ENCODE measurements around the gene ARMC2. TPM values are rescaled to one million over a fixed set of nuclear protein-coding genes. Genes with fewer than 3 reads are reported as not detected.

ARMC2 gene
- total RNA-seq, 1 donor from 2014 or later, result 11.5 TPM

DNA sequence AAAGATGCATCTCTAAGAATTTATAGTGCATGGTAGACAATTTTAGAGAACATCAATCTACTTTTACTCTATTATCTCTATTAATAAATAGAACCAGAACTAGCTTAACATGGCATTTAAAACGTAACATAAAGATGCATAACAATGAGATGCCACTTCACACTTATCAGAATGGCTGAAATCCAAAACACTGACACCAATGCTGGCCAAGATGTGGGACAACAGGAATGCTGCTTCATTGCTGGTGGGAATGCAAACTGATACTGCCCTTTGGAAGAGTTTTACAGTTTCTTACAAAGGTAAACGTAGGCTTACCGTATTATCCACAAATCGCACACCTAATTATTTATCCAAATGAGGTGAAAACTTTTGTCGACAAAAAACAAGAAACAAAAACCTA is 151.2 kb downstream of the ARMC2 start:
- Histone ChIP-seq H3K27ac (no peak overlapping the region), H3K9me3 (no peaks in the 10 kb centered on the region), H3K4me3 (no peak overlapping the region), H3K4me1 (peaks cover 46% of the 10 kb centered on the region), H3K27me3 (no peaks in the 10 kb centered on the region), H3K36me3 (peaks cover 0 to 33% of the 10 kb centered on the region in 2 donors)
- intact Hi-C loops (cut with DNase I), result no loop called here
- DNase-seq (ENCODE audit: extremely low spot score in 2 of 2), result no peak
- TF ChIP-seq POLR2AphosphoS5 (IDR thresholded peaks at IDR 0.05; ENCODE audit: insufficient read depth in 1 of 2, low read depth in 1 of 2) (no peak), POLR2A (IDR thresholded peaks at IDR 0.05) (no peak)
- TF ChIP-seq, protein P1, sequence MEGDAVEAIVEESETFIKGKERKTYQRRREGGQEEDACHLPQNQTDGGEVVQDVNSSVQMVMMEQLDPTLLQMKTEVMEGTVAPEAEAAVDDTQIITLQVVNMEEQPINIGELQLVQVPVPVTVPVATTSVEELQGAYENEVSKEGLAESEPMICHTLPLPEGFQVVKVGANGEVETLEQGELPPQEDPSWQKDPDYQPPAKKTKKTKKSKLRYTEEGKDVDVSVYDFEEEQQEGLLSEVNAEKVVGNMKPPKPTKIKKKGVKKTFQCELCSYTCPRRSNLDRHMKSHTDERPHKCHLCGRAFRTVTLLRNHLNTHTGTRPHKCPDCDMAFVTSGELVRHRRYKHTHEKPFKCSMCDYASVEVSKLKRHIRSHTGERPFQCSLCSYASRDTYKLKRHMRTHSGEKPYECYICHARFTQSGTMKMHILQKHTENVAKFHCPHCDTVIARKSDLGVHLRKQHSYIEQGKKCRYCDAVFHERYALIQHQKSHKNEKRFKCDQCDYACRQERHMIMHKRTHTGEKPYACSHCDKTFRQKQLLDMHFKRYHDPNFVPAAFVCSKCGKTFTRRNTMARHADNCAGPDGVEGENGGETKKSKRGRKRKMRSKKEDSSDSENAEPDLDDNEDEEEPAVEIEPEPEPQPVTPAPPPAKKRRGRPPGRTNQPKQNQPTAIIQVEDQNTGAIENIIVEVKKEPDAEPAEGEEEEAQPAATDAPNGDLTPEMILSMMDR (IDR thresholded peaks at IDR 0.05), result no peak

GRCh38 chr6:109000289-109000688 is 152.1 kb downstream of the ARMC2 start:
- no peak overlapping the region for H3K4me3 ChIP-seq
- no peaks in the 10 kb centered on the region for H3K9me3 ChIP-seq
- DNase-seq (ENCODE audit: extremely low spot score in 2 of 2), result no peak
- H3K27ac ChIP-seq, result peak overlapping the region; percentile 32
- H3K4me1 ChIP-seq, result peaks cover 53% of the 10 kb centered on the region
- H3K36me3 ChIP-seq, result peaks cover 0 to 29% of the 10 kb centered on the region in 2 donors
- intact Hi-C loops (cut with DNase I), result loop anchor here (10.0 kb wide), 1 partner anchor 55 kb away; no protein-coding TSS in a partner anchor
- no peak for TF ChIP-seq POLR2A (IDR thresholded peaks at IDR 0.05)
- no peak for TF ChIP-seq POLR2AphosphoS5 (IDR thresholded peaks at IDR 0.05; ENCODE audit: insufficient read depth in 1 of 2, low read depth in 1 of 2)
- TF ChIP-seq, protein P1 (IDR thresholded peaks at IDR 0.05), result no peak
- no peaks in the 10 kb centered on the region for H3K27me3 ChIP-seq

DNA sequence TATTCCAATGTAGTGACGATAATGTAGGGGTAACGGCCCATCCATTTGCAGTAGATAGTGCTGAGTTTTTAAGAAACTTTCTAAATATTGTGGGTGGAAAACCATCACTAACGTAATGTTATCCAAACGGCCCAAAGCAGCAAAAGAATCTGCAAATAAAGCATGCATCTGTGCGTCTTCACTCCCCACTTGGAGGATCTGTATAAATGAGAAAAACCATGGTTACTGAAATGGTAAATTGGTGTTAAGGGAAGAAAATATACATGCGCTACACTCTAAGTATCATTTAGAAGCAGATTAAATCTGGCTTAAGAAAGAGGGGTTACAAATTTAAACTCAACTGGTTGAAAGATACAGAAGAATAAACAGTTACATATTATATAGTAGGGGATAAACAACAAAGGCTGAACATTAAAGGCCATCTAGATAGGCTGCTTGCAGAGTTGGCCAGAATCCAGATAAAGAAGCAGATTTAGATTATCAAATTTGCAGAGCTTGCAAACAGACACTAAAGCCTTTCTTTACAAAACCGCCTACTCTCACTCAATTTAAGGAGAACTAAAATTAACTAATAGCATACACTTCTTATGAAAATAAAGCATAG is 153.2 kb downstream of the ARMC2 start:
- peak overlapping the region in 1 of 2 donors; percentile 21 for H3K4me3 ChIP-seq
- intact Hi-C loops (cut with DNase I), result loop anchor here (10.0 kb wide), 1 partner anchor 57 kb away; no protein-coding TSS in a partner anchor

GRCh38 chr6:109002051-109002697 is 154.0 kb downstream of the ARMC2 start:
- Histone ChIP-seq H3K27ac (peak overlapping the region; percentile 83), H3K4me1 (peaks cover 70% of the 10 kb centered on the region), H3K36me3 (peaks cover 0 to 24% of the 10 kb centered on the region in 2 donors), H3K27me3 (no peaks in the 10 kb centered on the region), H3K9me3 (no peaks in the 10 kb centered on the region), H3K4me3 (peak overlapping the region; percentile 12 to 21)
- intact Hi-C loops (cut with DNase I), result loop anchor here (10.0 kb wide), 1 partner anchor 57 kb away; no protein-coding TSS in a partner anchor
- no peak for DNase-seq (ENCODE audit: extremely low spot score in 2 of 2)
- no peak for TF ChIP-seq POLR2A (IDR thresholded peaks at IDR 0.05)
- TF ChIP-seq, protein P1 (IDR thresholded peaks at IDR 0.05), result peak in 1 of 3 experiments; percentile 4
- peak; percentile 46 to 96 for TF ChIP-seq POLR2AphosphoS5 (IDR thresholded peaks at IDR 0.05; ENCODE audit: insufficient read depth in 1 of 2, low read depth in 1 of 2)

More for the DNA sequence above, 153.2 kb downstream of the ARMC2 start:
- peaks cover 0 to 25% of the 10 kb centered on the region in 2 donors for H3K36me3 ChIP-seq
- no peak for DNase-seq (ENCODE audit: extremely low spot score in 2 of 2)
- H3K27me3 ChIP-seq, result no peaks in the 10 kb centered on the region
- TF ChIP-seq POLR2A (IDR thresholded peaks at IDR 0.05), result no peak
- TF ChIP-seq POLR2AphosphoS5 (IDR thresholded peaks at IDR 0.05; ENCODE audit: insufficient read depth in 1 of 2, low read depth in 1 of 2), result no peak
- TF ChIP-seq, protein P1 (IDR thresholded peaks at IDR 0.05), result no peak
- peak overlapping the region; percentile 83 for H3K27ac ChIP-seq
- H3K9me3 ChIP-seq, result no peaks in the 10 kb centered on the region
- peaks cover 64% of the 10 kb centered on the region for H3K4me1 ChIP-seq
